IMR-90 (cell line): ENCODE measurements around the gene RTP5. TPM values are rescaled to one million over a fixed set of nuclear protein-coding genes. Genes with fewer than 3 reads are reported as not detected.

Experiments
- ATAC-seq: fragments of 200-7000 bp; cut with Tn5 transposase; 2 replicates; pipeline ENCODE4 v1.9.1; 2020; ENCODE audit warnings: low read depth, mild to moderate bottlenecking, moderate library complexity
- BruUV-seq: library from RNA; stranded (reverse); fragments of 400-500 nt; replicated peaks from 2 replicates; lab custom pipeline; 2021; lab: Mats Ljungman, UMichigan
- CTCF ChIA-PET: fragments of 300-600 bp; formaldehyde crosslinking; extraction: SDS; loops from one replicate; lab custom pipeline; 2021; ENCODE audit warnings: antibody characterized with exemption; lab: Yijun Ruan, JAX
- POLR2A ChIA-PET: fragments of 300-600 bp; sonication (Branson Sonifier 250); formaldehyde crosslinking; loops from one replicate; lab custom pipeline; 2022; ENCODE audit warnings: antibody characterized with exemption; ENCODE audit not compliant: unreplicated experiment; lab: Charles Lee
- DNase-seq: peaks from one replicate; pipeline ENCODE4 v3.0.0; 2013
- H2AFZ ChIP-seq: replicated peaks from 2 replicates; pipeline ENCODE3; 2013; ENCODE audit warnings: low read length, mild to moderate bottlenecking; ENCODE audit not compliant: poor library complexity
- H2AK5ac ChIP-seq: 2 replicates; pipeline ENCODE4 v1.6.1; 2013; ENCODE audit warnings: low read depth, low read length, inconsistent platforms
- H2AK9ac ChIP-seq: replicated peaks from 2 replicates; pipeline ENCODE3; 2013; ENCODE audit warnings: mild to moderate bottlenecking, low read depth, low read length, moderate library complexity; ENCODE audit not compliant: poor library complexity
- H2BK120ac ChIP-seq: 2 replicates; pipeline ENCODE4 v1.6.1; 2013; ENCODE audit warnings: low read depth, low read length, inconsistent platforms
- H2BK15ac ChIP-seq: 3 replicates; pipeline ENCODE4 v1.6.1; 2013; ENCODE audit warnings: low read depth, low read length, inconsistent platforms
- H2BK20ac ChIP-seq: 2 replicates; pipeline ENCODE4 v1.6.1; 2013; ENCODE audit warnings: low read depth, mild to moderate bottlenecking, inconsistent platforms, low read length, moderate library complexity
- H2BK5ac ChIP-seq: 2 replicates; pipeline ENCODE4 v1.6.1; 2013; ENCODE audit warnings: mild to moderate bottlenecking, low read depth, low read length, inconsistent platforms; ENCODE audit not compliant: poor library complexity, severe bottlenecking
- H3K14ac ChIP-seq: replicated peaks from 2 replicates; pipeline ENCODE4 v1.6.1; 2013; ENCODE audit warnings: low read depth, low read length, inconsistent platforms
- H3K18ac ChIP-seq: 2 replicates; pipeline ENCODE4 v1.6.1; 2013; ENCODE audit warnings: low read depth, low read length, control low read depth
- H3K23ac ChIP-seq: 2 replicates; pipeline ENCODE4 v1.6.1; 2013; ENCODE audit warnings: low read depth, low read length, inconsistent platforms
- H3K27ac ChIP-seq: 2 replicates; pipeline ENCODE4 v1.5.1; 2013; ENCODE audit warnings: mild to moderate bottlenecking, control low read depth, low read length; ENCODE audit not compliant: insufficient read depth
- H3K27me3 ChIP-seq: 2 replicates; pipeline ENCODE4 v1.6.1; 2013; ENCODE audit warnings: low read length; ENCODE audit not compliant: control insufficient read depth, insufficient read depth
- H3K36me3 ChIP-seq: 2 replicates; pipeline ENCODE4 v1.6.1; 2013; ENCODE audit warnings: low read length, mixed read lengths; ENCODE audit not compliant: control insufficient read depth, insufficient read depth
- H3K4ac ChIP-seq: 2 replicates; pipeline ENCODE4 v1.6.1; 2013; ENCODE audit warnings: low read depth, low read length, inconsistent platforms
- H3K4me1 ChIP-seq: 2 replicates; pipeline ENCODE4 v1.6.1; 2013; ENCODE audit warnings: low read length, mixed read lengths; ENCODE audit not compliant: control insufficient read depth, insufficient read depth
- H3K4me2 ChIP-seq: 2 replicates; pipeline ENCODE4 v1.6.1; 2013; ENCODE audit warnings: low read depth, mild to moderate bottlenecking, control low read depth, low read length, moderate library complexity
- H3K4me3 ChIP-seq: 2 replicates; pipeline ENCODE4 v1.5.1; 2013; ENCODE audit warnings: low read depth, mild to moderate bottlenecking, control low read depth, low read length, moderate library complexity; ENCODE audit not compliant: insufficient read depth
- H3K56ac ChIP-seq: 2 replicates; pipeline ENCODE4 v1.6.1; 2013; ENCODE audit warnings: low read length, inconsistent platforms; ENCODE audit not compliant: insufficient read depth; ENCODE audit errors: extremely low read depth
- H3K79me1 ChIP-seq, 2 experiments: 2 replicates each; pipeline ENCODE4 v1.6.1; 2013; ENCODE audit warnings: low read length in 2 of 2, inconsistent platforms in 1 of 2, low read depth in 1 of 2
- H3K9ac ChIP-seq: 2 replicates; pipeline ENCODE4 v1.6.1; 2013; ENCODE audit warnings: low read depth, low read length, control low read depth
- H3K9me1 ChIP-seq: 2 replicates; pipeline ENCODE4 v1.6.1; 2013; ENCODE audit warnings: low read length, inconsistent platforms; ENCODE audit not compliant: insufficient read depth
- H3K9me3 ChIP-seq: 2 replicates; pipeline ENCODE4 v1.6.1; 2013; ENCODE audit warnings: low read length; ENCODE audit not compliant: control insufficient read depth, insufficient read depth
- H4K20me1 ChIP-seq: 2 replicates; pipeline ENCODE4 v1.6.1; 2013; ENCODE audit warnings: low read length, inconsistent platforms; ENCODE audit not compliant: insufficient read depth
- H4K5ac ChIP-seq: 2 replicates; pipeline ENCODE4 v1.6.1; 2013; ENCODE audit warnings: mild to moderate bottlenecking, low read depth, low read length, control low read depth
- H4K8ac ChIP-seq, 2 experiments: 2 replicates each; pipeline ENCODE4 v1.6.1; 2013; ENCODE audit warnings: low read depth in 2 of 2, low read length in 2 of 2, control low read depth in 1 of 2, inconsistent platforms in 1 of 2
- H4K91ac ChIP-seq: 2 replicates; pipeline ENCODE4 v1.6.1; 2013; ENCODE audit warnings: low read depth, low read length, inconsistent platforms; ENCODE audit not compliant: insufficient read depth
- BHLHE40 ChIP-seq: fragments of 150-350 bp; IDR thresholded peaks from 2 replicates; pipeline ENCODE4 v1.6.1; 2016; ENCODE audit warnings: mild to moderate bottlenecking, low read depth, low read length
- CEBPB ChIP-seq: IDR thresholded peaks from 2 replicates; pipeline ENCODE4 v1.6.1; 2012; ENCODE audit warnings: low read depth, low read length, improper control_type of control experiment
- CHD1 ChIP-seq: IDR thresholded peaks from 2 replicates; pipeline ENCODE4 v1.6.1; 2012; ENCODE audit warnings: low read depth, low read length, improper control_type of control experiment
- CTCF ChIP-seq: conservative IDR thresholded peaks from 2 replicates; pipeline ENCODE4 v1.5.1; 2012; ENCODE audit warnings: mild to moderate bottlenecking, low read depth, low read length, improper control_type of control experiment
- ELK1 ChIP-seq: fragments of 150-350 bp; IDR thresholded peaks from 2 replicates; pipeline ENCODE4 v1.6.1; 2016; ENCODE audit warnings: low read depth, mild to moderate bottlenecking, low read length, moderate library complexity, borderline replicate concordance
- FOS ChIP-seq: fragments of 150-350 bp; IDR thresholded peaks from 2 replicates; pipeline ENCODE4 v1.6.1; 2016; ENCODE audit warnings: low read depth, low read length
- MAFK ChIP-seq: IDR thresholded peaks from 2 replicates; pipeline ENCODE4 v1.6.1; 2012; ENCODE audit warnings: low read depth, low read length, improper control_type of control experiment
- MAZ ChIP-seq: IDR thresholded peaks from 2 replicates; pipeline ENCODE4 v1.6.1; 2012; ENCODE audit warnings: low read depth, mild to moderate bottlenecking, low read length, improper control_type of control experiment, moderate library complexity, borderline replicate concordance
- MXI1 ChIP-seq: IDR thresholded peaks from 2 replicates; pipeline ENCODE4 v1.6.1; 2012; ENCODE audit warnings: low read depth, mild to moderate bottlenecking, low read length, moderate library complexity, borderline replicate concordance
- NFE2L2 ChIP-seq: fragments of 150-350 bp; IDR thresholded peaks from 2 replicates; pipeline ENCODE4 v1.6.1; 2016; ENCODE audit warnings: low read depth, mild to moderate bottlenecking, low read length
- POLR2A ChIP-seq: IDR thresholded peaks from 2 replicates; pipeline ENCODE4 v1.6.1; 2012; ENCODE audit warnings: mild to moderate bottlenecking, low read depth, low read length
- RAD21 ChIP-seq: IDR thresholded peaks from 2 replicates; pipeline ENCODE4 v1.6.1; 2012; ENCODE audit warnings: low read length, improper control_type of control experiment
- RCOR1 ChIP-seq: IDR thresholded peaks from 2 replicates; pipeline ENCODE4 v1.6.1; 2012; ENCODE audit warnings: mild to moderate bottlenecking, low read length, improper control_type of control experiment; ENCODE audit not compliant: insufficient replicate concordance
- SMC3 ChIP-seq: fragments of 150-350 bp; IDR thresholded peaks from 2 replicates; pipeline ENCODE4 v1.6.1; 2016; ENCODE audit warnings: low read depth, mild to moderate bottlenecking, antibody characterized with exemption, low read length, moderate library complexity
- USF2 ChIP-seq: fragments of 150-350 bp; IDR thresholded peaks from 2 replicates; pipeline ENCODE4 v1.6.1; 2017; ENCODE audit warnings: mild to moderate bottlenecking, antibody characterized with exemption, low read length, low read depth
- WGBS, 2 experiments: methylation state at CpG; one replicate each; pipeline versions ENCODE4 v1.1.5 to v1.1.7; 2013; ENCODE audit warnings: missing lambda C conversion rate in 2 of 2; ENCODE audit not compliant: insufficient read length in 1 of 2; ENCODE audit errors: extremely low coverage in 2 of 2; 5-methylcytosine and 5-hydroxymethylcytosine counted together
- dilution Hi-C: fragments of 300-500 bp; cut with HindIII; formaldehyde crosslinking; loops from one replicate; pipeline ENCODE4 v1.14.3; 2018; ENCODE audit warnings: low sequenced_read_pairs; ENCODE audit not compliant: unreplicated experiment
- in situ Hi-C: fragments of 300-500 bp; cut with MboI; formaldehyde crosslinking; loops from 3 replicates; pipeline ENCODE4 v1.14.3; 2019; ENCODE audit warnings: low sequenced_read_pairs, inconsistent platforms, mixed read lengths
- intact Hi-C: fragments of 100-400 bp; cut with micrococcal nuclease; formaldehyde crosslinking; loops from 2 replicates; pipeline ENCODE4 v1.10.0; 2022
- polyA plus RNA-seq, 3 experiments: library from polyadenylated mRNA; depleted of rRNA; stranded (reverse); fragments of >200 nt; gene quantifications; 2 replicates each; pipeline ENCODE4 v1.2.3, GENCODE V29; 2012; ENCODE audit warnings: low replicate concordance in 1 of 3
- total RNA-seq: library from RNA; depleted of rRNA; stranded (reverse); fragments of >200 nt; gene quantifications from 2 replicates; pipeline ENCODE4 v1.2.3, GENCODE V29; 2012

Gene RTP5
- total and polyA plus RNA-seq, 2 of the 4 experiments (the other 2 are of a cell fraction), result not detected

GRCh38 chr2:241871538-241872312 lies 2.2 kb downstream of the RTP5 start:
- BruUV-seq, result no TSS peak
- no peak overlapping the region for H4K5ac ChIP-seq
- in situ Hi-C loops (no loop called here), dilution Hi-C loops (no loop called here), intact Hi-C loops (loop anchor here (10.0 kb wide), 1 partner anchor 167 kb away; the partner anchor contains the start of gene ING5)
- H3K27me3 ChIP-seq, result peaks cover 35% of the 10 kb centered on the region
- H3K4me2 ChIP-seq, result no peak overlapping the region
- no peak overlapping the region for H2BK20ac ChIP-seq
- ChIA-PET POLR2A (no interaction called here), CTCF (no interaction called here)
- H3K27ac ChIP-seq, result no peak overlapping the region
- DNase-seq (no peak), ATAC-seq (no peak)
- no peak overlapping the region for H3K56ac ChIP-seq
- no peak overlapping the region for H2AFZ ChIP-seq
- no peak overlapping the region for H3K23ac ChIP-seq
- no peak overlapping the region for H4K8ac ChIP-seq
- H3K4me1 ChIP-seq, result no peaks in the 10 kb centered on the region; the same call in 1 of the 2 replicates
- H3K14ac ChIP-seq, result no peak overlapping the region
- H4K20me1 ChIP-seq, result no peaks in the 10 kb centered on the region; the same call in 1 of the 2 replicates
- no peaks in the 10 kb centered on the region for H3K9me1 ChIP-seq
- H2BK120ac ChIP-seq, result no peak overlapping the region
- H2AK5ac ChIP-seq, result no peak overlapping the region
- no peak overlapping the region for H4K91ac ChIP-seq
- no peak overlapping the region for H2AK9ac ChIP-seq
- H3K9me3 ChIP-seq, result no peaks in the 10 kb centered on the region
- H3K36me3 ChIP-seq, result no peaks in the 10 kb centered on the region
- no peaks in the 10 kb centered on the region for H3K79me1 ChIP-seq
- H3K9ac ChIP-seq, result no peak overlapping the region
- no peak overlapping the region for H3K4ac ChIP-seq
- H3K18ac ChIP-seq, result no peak overlapping the region
- no peak overlapping the region for H2BK15ac ChIP-seq
- 87% methylated on average over 16 of the region's 38 CpGs; no CpG with 5 or more reads in 1 of the 2 experiments for WGBS, 2 experiments
- no peak overlapping the region for H3K4me3 ChIP-seq
- H2BK5ac ChIP-seq, result no peak overlapping the region
- no peak for TF ChIP-seq NFE2L2
- no peak for TF ChIP-seq MXI1
- no peak for TF ChIP-seq FOS
- no peak for TF ChIP-seq CEBPB
- no peak for TF ChIP-seq CTCF
- no peak for TF ChIP-seq USF2
- no peak for TF ChIP-seq RCOR1
- no peak for TF ChIP-seq MAFK
- TF ChIP-seq ELK1, result no peak
- no peak for TF ChIP-seq MAZ
- TF ChIP-seq BHLHE40, result no peak
- no peak for TF ChIP-seq SMC3
- no peak for TF ChIP-seq POLR2A
- no peak for TF ChIP-seq RAD21
- no peak for TF ChIP-seq CHD1
